ENCODE results near the gene KRT72.

KRT72 gene

GRCh38 chr12:52615912-52616311 lies 14.6 kb upstream of the KRT72 start:
- H3K27me3 ChIP-seq = peaks cover 0 to 34% of the 10 kb centered on the region in 2 donors
- DNase-seq = no peak
- no peaks in the 10 kb centered on the region for H3K9me3 ChIP-seq
- no peak overlapping the region for H3K27ac ChIP-seq
- no peak for TF ChIP-seq CTCF (IDR thresholded peaks at IDR 0.05)
- no peaks in the 10 kb centered on the region for H3K36me3 ChIP-seq
- H3K4me3 ChIP-seq = no peak overlapping the region
- intact Hi-C loops (cut with DNase I; ENCODE audit: low total_unique reads) = loop anchor here (10.0 kb wide), 1 partner anchor 229 kb away; the partner anchor contains the start of gene KRT78
- no peaks in the 10 kb centered on the region for H3K4me1 ChIP-seq

- no peak overlapping the region for H3K27ac ChIP-seq
- H3K9me3 ChIP-seq = no peaks in the 10 kb centered on the region
- DNase-seq = no peak
- H3K4me3 ChIP-seq = no peak overlapping the region
- no peak for TF ChIP-seq CTCF (IDR thresholded peaks at IDR 0.05)
- intact Hi-C loops (cut with DNase I; ENCODE audit: low total_unique reads) = loop anchor here (10.0 kb wide), 1 partner anchor 229 kb away; the partner anchor contains the start of gene KRT78
- no peaks in the 10 kb centered on the region for H3K4me1 ChIP-seq
- H3K36me3 ChIP-seq = no peaks in the 10 kb centered on the region
- peaks cover 0 to 37% of the 10 kb centered on the region in 2 donors for H3K27me3 ChIP-seq
Measured at GRCh38 chr12:52615208-52615868, 14.1 kb upstream of the KRT72 start.

- Histone ChIP-seq H3K4me1 (no peaks in the 10 kb centered on the region), H3K4me3 (no peak overlapping the region), H3K27me3 (peaks cover 0 to 38% of the 10 kb centered on the region in 2 donors), H3K9me3 (no peaks in the 10 kb centered on the region), H3K36me3 (no peaks in the 10 kb centered on the region), H3K27ac (no peak overlapping the region)
- no peak for TF ChIP-seq CTCF (IDR thresholded peaks at IDR 0.05)
- intact Hi-C loops (cut with DNase I; ENCODE audit: low total_unique reads) = loop anchor here (10.0 kb wide), 1 partner anchor 230 kb away; the partner anchor contains the start of gene KRT78
- no peak for DNase-seq
Measured at GRCh38 chr12:52614381-52615207, 13.3 kb upstream of the KRT72 start.

- no peaks in the 10 kb centered on the region for H3K36me3 ChIP-seq
- no peak for DNase-seq
- no peaks in the 10 kb centered on the region for H3K9me3 ChIP-seq
- no peak overlapping the region for H3K4me3 ChIP-seq
- no peak for TF ChIP-seq CTCF (IDR thresholded peaks at IDR 0.05)
- no peaks in the 10 kb centered on the region for H3K4me1 ChIP-seq
- intact Hi-C loops (cut with DNase I; ENCODE audit: low total_unique reads) = loop anchor here (10.0 kb wide), 1 partner anchor 231 kb away; the partner anchor contains the start of gene KRT78
- H3K27ac ChIP-seq = no peak overlapping the region
- H3K27me3 ChIP-seq = peaks cover 0 to 47% of the 10 kb centered on the region in 2 donors
Measured at GRCh38 chr12:52613384-52614030, 12.2 kb upstream of the KRT72 start.

Measured in tibial artery (tissue), 4 donors.